Karpas-422 (cell line): ENCODE results near the gene MINDY3. TPM values are rescaled to one million over a fixed set of nuclear protein-coding genes. Genes with fewer than 3 reads are reported as not detected.

Source experiments
- DNase-seq: peaks from one replicate; pipeline ENCODE4 v3.0.0-alpha.2; 2015
- H2AFZ ChIP-seq: fragments of 200-600 bp; sonication (generic); 2 replicates; pipeline ENCODE4 v1.6.1; 2014; ENCODE audit warnings: antibody characterized with exemption, low read length, mixed read lengths
- H3K27ac ChIP-seq: fragments of 200-600 bp; sonication (generic); 2 replicates; pipeline ENCODE4 v1.5.1; 2014; ENCODE audit warnings: mild to moderate bottlenecking, low read length, moderate library complexity
- H3K27me3 ChIP-seq: fragments of 200-600 bp; sonication (generic); 2 replicates; pipeline ENCODE4 v1.6.1; 2014; ENCODE audit warnings: low read length, mixed read lengths
- H3K36me3 ChIP-seq: fragments of 200-600 bp; sonication (generic); 2 replicates; pipeline ENCODE4 v1.6.1; 2014; ENCODE audit warnings: low read length, mixed read lengths; ENCODE audit not compliant: insufficient read depth
- H3K4me1 ChIP-seq: fragments of 200-600 bp; sonication (generic); 2 replicates; pipeline ENCODE4 v1.6.1; 2014; ENCODE audit warnings: mild to moderate bottlenecking, low read length, mixed read lengths
- H3K4me2 ChIP-seq: fragments of 200-600 bp; sonication (generic); 2 replicates; pipeline ENCODE4 v1.6.1; 2014; ENCODE audit warnings: low read length, low read depth, mild to moderate bottlenecking; ENCODE audit not compliant: poor library complexity, severe bottlenecking
- H3K4me3 ChIP-seq: fragments of 200-600 bp; sonication (generic); 2 replicates; pipeline ENCODE4 v1.5.1; 2014; ENCODE audit warnings: mild to moderate bottlenecking, antibody characterized with exemption, low read length, mixed read lengths
- H3K79me2 ChIP-seq: fragments of 200-600 bp; sonication (generic); 2 replicates; pipeline ENCODE4 v1.6.1; 2014; ENCODE audit warnings: mild to moderate bottlenecking, low read length, mixed read lengths
- H3K9ac ChIP-seq: fragments of 200-600 bp; sonication (generic); 2 replicates; pipeline ENCODE4 v1.6.0; 2014; ENCODE audit warnings: low read length
- H3K9me2 ChIP-seq: fragments of 200-600 bp; sonication (generic), shearing (Covaris generic); replicated peaks from 2 replicates; pipeline ENCODE4 v1.6.0; 2014; ENCODE audit warnings: mild to moderate bottlenecking, low read length, moderate library complexity; ENCODE audit not compliant: insufficient read depth
- H3K9me3 ChIP-seq: fragments of 300-700, 200-600 bp; sonication (generic); 2 replicates; pipeline ENCODE4 v1.6.1; 2014; ENCODE audit warnings: low read length, mixed read lengths
- H4K20me1 ChIP-seq: fragments of 200-600 bp; sonication (generic); 2 replicates; pipeline ENCODE4 v1.6.1; 2014; ENCODE audit warnings: mild to moderate bottlenecking, antibody characterized with exemption, low read length, low read depth; ENCODE audit not compliant: insufficient read depth
- total RNA-seq: library from RNA; depleted of rRNA; stranded (reverse); fragments of >200 nt; shearing (Covaris generic); gene quantifications from 2 replicates; pipeline ENCODE4 v1.2.3, GENCODE V29; 2014; ENCODE audit warnings: low replicate concordance

MINDY3 gene
- total RNA-seq, 1 experiment from 2014 or later, result 43.0 TPM

- Histone ChIP-seq H2AFZ (no peak overlapping the region), H3K9me3 (no peaks in the 10 kb centered on the region), H3K4me1 (no peaks in the 10 kb centered on the region), H3K4me2 (no peak overlapping the region), H3K36me3 (no peaks in the 10 kb centered on the region), H3K9ac (no peak overlapping the region), H3K9me2 (no peaks in the 10 kb centered on the region), H3K4me3 (no peak overlapping the region), H3K27me3 (no peaks in the 10 kb centered on the region), H3K79me2 (no peaks in the 10 kb centered on the region), H4K20me1 (no peaks in the 10 kb centered on the region), H3K27ac (no peak overlapping the region)
- DNase-seq, result peak; percentile 21
Observed at GRCh38 chr10:15759265-15759664, 101.0 kb downstream of the MINDY3 start.

- H3K27me3 ChIP-seq, result no peaks in the 10 kb centered on the region
- no peaks in the 10 kb centered on the region for H3K36me3 ChIP-seq
Observed at GRCh38 chr10:15758618-15759017, 101.7 kb downstream of the MINDY3 start.

GRCh38 chr10:15754937-15755336, 105.4 kb downstream of the MINDY3 start:
- Histone ChIP-seq H3K36me3 (no peaks in the 10 kb centered on the region), H3K27me3 (no peaks in the 10 kb centered on the region), H2AFZ (no peak overlapping the region), H3K9me2 (no peaks in the 10 kb centered on the region), H4K20me1 (no peaks in the 10 kb centered on the region), H3K4me2 (no peak overlapping the region), H3K4me1 (no peaks in the 10 kb centered on the region), H3K9ac (no peak overlapping the region), H3K27ac (no peak overlapping the region), H3K79me2 (no peaks in the 10 kb centered on the region), H3K4me3 (no peak overlapping the region), H3K9me3 (no peaks in the 10 kb centered on the region)
- no peak for DNase-seq

More at GRCh38 chr10:15758618-15759017, 101.7 kb downstream of the MINDY3 start:
- Histone ChIP-seq H3K4me2 (no peak overlapping the region), H3K9me3 (no peaks in the 10 kb centered on the region), H4K20me1 (no peaks in the 10 kb centered on the region), H3K9me2 (no peaks in the 10 kb centered on the region), H3K4me3 (no peak overlapping the region), H3K4me1 (no peaks in the 10 kb centered on the region), H3K79me2 (no peaks in the 10 kb centered on the region), H3K27ac (no peak overlapping the region), H2AFZ (no peak overlapping the region), H3K9ac (no peak overlapping the region)
- no peak for DNase-seq

- Histone ChIP-seq H3K4me2 (no peak overlapping the region), H3K79me2 (no peaks in the 10 kb centered on the region), H3K9ac (no peak overlapping the region), H3K4me1 (peaks cover 5% of the 10 kb centered on the region), H4K20me1 (no peaks in the 10 kb centered on the region), H3K9me3 (no peaks in the 10 kb centered on the region), H3K9me2 (no peaks in the 10 kb centered on the region), H3K36me3 (no peaks in the 10 kb centered on the region), H2AFZ (no peak overlapping the region), H3K27ac (no peak overlapping the region), H3K4me3 (no peak overlapping the region), H3K27me3 (no peaks in the 10 kb centered on the region)
- no peak for DNase-seq
Observed at GRCh38 chr10:15751046-15751445, 109.3 kb downstream of the MINDY3 start.

GRCh38 chr10:15748126-15748525, 112.2 kb downstream of the MINDY3 start:
- Histone ChIP-seq H4K20me1 (no peaks in the 10 kb centered on the region), H3K9me2 (no peaks in the 10 kb centered on the region), H3K9ac (no peak overlapping the region), H3K9me3 (no peaks in the 10 kb centered on the region), H3K4me2 (no peak overlapping the region), H2AFZ (no peak overlapping the region), H3K79me2 (no peaks in the 10 kb centered on the region), H3K27ac (no peak overlapping the region), H3K4me3 (no peak overlapping the region), H3K27me3 (no peaks in the 10 kb centered on the region), H3K36me3 (no peaks in the 10 kb centered on the region), H3K4me1 (peaks cover 5% of the 10 kb centered on the region)
- DNase-seq, result no peak

- H3K79me2 ChIP-seq, result no peaks in the 10 kb centered on the region
- H3K9me3 ChIP-seq, result no peaks in the 10 kb centered on the region
- no peak overlapping the region for H2AFZ ChIP-seq
Observed at GRCh38 chr10:15747632-15748031, 112.7 kb downstream of the MINDY3 start.

GRCh38 chr10:15745751-15746150, 114.6 kb downstream of the MINDY3 start:
- no peak overlapping the region for H3K4me3 ChIP-seq
- no peaks in the 10 kb centered on the region for H4K20me1 ChIP-seq
- H3K9me3 ChIP-seq, result no peaks in the 10 kb centered on the region
- H3K4me1 ChIP-seq, result peaks cover 5% of the 10 kb centered on the region
- H2AFZ ChIP-seq, result no peak overlapping the region
- DNase-seq, result no peak
- no peak overlapping the region for H3K9ac ChIP-seq
- no peaks in the 10 kb centered on the region for H3K27me3 ChIP-seq
- H3K9me2 ChIP-seq, result no peaks in the 10 kb centered on the region
- H3K4me2 ChIP-seq, result no peak overlapping the region
- H3K79me2 ChIP-seq, result no peaks in the 10 kb centered on the region
- no peaks in the 10 kb centered on the region for H3K36me3 ChIP-seq
- no peak overlapping the region for H3K27ac ChIP-seq

More at GRCh38 chr10:15747632-15748031, 112.7 kb downstream of the MINDY3 start:
- H3K27ac ChIP-seq, result no peak overlapping the region
- no peak for DNase-seq
- no peak overlapping the region for H3K4me3 ChIP-seq
- no peak overlapping the region for H3K4me2 ChIP-seq
- H3K9me2 ChIP-seq, result no peaks in the 10 kb centered on the region
- H4K20me1 ChIP-seq, result no peaks in the 10 kb centered on the region
- H3K9ac ChIP-seq, result no peak overlapping the region
- H3K4me1 ChIP-seq, result peaks cover 5% of the 10 kb centered on the region
- no peaks in the 10 kb centered on the region for H3K27me3 ChIP-seq
- H3K36me3 ChIP-seq, result no peaks in the 10 kb centered on the region

GRCh38 chr10:15744217-15744865, 116.0 kb downstream of the MINDY3 start:
- Histone ChIP-seq H3K4me2 (no peak overlapping the region), H3K27ac (no peak overlapping the region), H3K4me3 (no peak overlapping the region), H3K9ac (no peak overlapping the region), H3K79me2 (no peaks in the 10 kb centered on the region), H3K36me3 (no peaks in the 10 kb centered on the region), H4K20me1 (no peaks in the 10 kb centered on the region), H2AFZ (no peak overlapping the region), H3K27me3 (no peaks in the 10 kb centered on the region), H3K4me1 (peaks cover 5% of the 10 kb centered on the region), H3K9me2 (no peaks in the 10 kb centered on the region), H3K9me3 (no peaks in the 10 kb centered on the region)
- peak; percentile 86 for DNase-seq
